HEK293 (cell line): Measurements from ENCODE around the gene PCDH15.

Source experiments
- CTCF ChIA-PET: fragments of 350-600 bp; formaldehyde crosslinking; extraction: SDS; loops from one replicate; lab custom pipeline; 2021; ENCODE audit warnings: antibody characterized with exemption; lab: Yijun Ruan, JAX
- POLR2A ChIA-PET: fragments of 300-600 bp; formaldehyde crosslinking; extraction: SDS; loops from one replicate; lab custom pipeline; 2020; ENCODE audit warnings: antibody characterized with exemption, inconsistent platforms; lab: Yijun Ruan, JAX
- H3K27ac ChIP-seq: fragments of 200-500 bp; sonication (Bioruptor generic); 2 replicates; pipeline ENCODE4 v1.5.1; 2014; ENCODE audit warnings: low read depth, low read length, control low read depth, inconsistent platforms; ENCODE audit errors: extremely low read depth
- H3K36me3 ChIP-seq, 2 experiments: fragments of 200-500 bp in 1 of 2; sonication (Bioruptor generic) in 1 of 2; 1 replicate in 1 of 2; 2 replicates in 1 of 2; pipeline ENCODE4 v1.5.1; 2014 to 2017; ENCODE audit warnings: inconsistent platforms in 2 of 2, low read length in 2 of 2; ENCODE audit not compliant: control insufficient read depth in 2 of 2, insufficient read depth in 1 of 2
- H3K4me1 ChIP-seq: fragments of 200-500 bp; sonication (Bioruptor generic); 2 replicates; pipeline ENCODE4 v1.5.1; 2014; ENCODE audit warnings: mild to moderate bottlenecking, low read length, inconsistent platforms; ENCODE audit not compliant: control insufficient read depth, insufficient read depth
- H3K4me3 ChIP-seq: 2 replicates; pipeline ENCODE4 v1.5.1; 2011; ENCODE audit warnings: low read depth, mild to moderate bottlenecking, control low read depth, low read length, moderate library complexity
- H3K9me3 ChIP-seq: fragments of 200-500 bp; sonication (Bioruptor generic); 2 replicates; pipeline ENCODE4 v1.5.1; 2014; ENCODE audit warnings: low read depth, low read length, inconsistent platforms; ENCODE audit not compliant: control insufficient read depth, insufficient read depth
- FEZF1 ChIP-seq: fragments of 450-650 bp; formaldehyde crosslinking; IDR thresholded peaks from 2 replicates; pipeline ENCODE4 v1.5.1; 2016; ENCODE audit warnings: missing biosample characterization, missing genetic modification characterization
- GFI1B ChIP-seq: fragments of 450-650 bp; formaldehyde crosslinking; IDR thresholded peaks from 2 replicates; pipeline ENCODE4 v1.5.1; 2016; ENCODE audit warnings: missing biosample characterization, missing genetic modification characterization
- KLF9 ChIP-seq: fragments of 450-650 bp; formaldehyde crosslinking; IDR thresholded peaks from 2 replicates; pipeline ENCODE4 v1.5.1; 2016; ENCODE audit warnings: missing biosample characterization, missing genetic modification characterization, low read depth
- RBAK ChIP-seq: fragments of 450-650 bp; formaldehyde crosslinking; IDR thresholded peaks from 2 replicates; pipeline ENCODE4 v1.5.1; 2016; ENCODE audit warnings: missing biosample characterization, missing genetic modification characterization
- TSHZ1 ChIP-seq: fragments of 450-650 bp; formaldehyde crosslinking; IDR thresholded peaks from 2 replicates; pipeline ENCODE4 v1.5.1; 2016; ENCODE audit warnings: missing biosample characterization, missing genetic modification characterization, borderline replicate concordance
- ZNF133 ChIP-seq: fragments of 450-650 bp; formaldehyde crosslinking; IDR thresholded peaks from 2 replicates; pipeline ENCODE4 v1.5.1; 2016; ENCODE audit warnings: missing biosample characterization, missing genetic modification characterization
- ZNF521 ChIP-seq: fragments of 450-650 bp; formaldehyde crosslinking; IDR thresholded peaks from 2 replicates; pipeline ENCODE4 v1.5.1; 2017; ENCODE audit warnings: missing biosample characterization, mild to moderate bottlenecking, missing genetic modification characterization
- ZNF558 ChIP-seq: fragments of 450-650 bp; formaldehyde crosslinking; IDR thresholded peaks from 2 replicates; pipeline ENCODE4 v1.5.1; 2016; ENCODE audit warnings: missing biosample characterization, missing genetic modification characterization
- ZNF580 ChIP-seq: fragments of 450-650 bp; formaldehyde crosslinking; IDR thresholded peaks from 2 replicates; pipeline ENCODE4 v1.5.1; 2016; ENCODE audit warnings: missing biosample characterization, missing genetic modification characterization
- ZNF623 ChIP-seq: fragments of 450-650 bp; formaldehyde crosslinking; IDR thresholded peaks from 2 replicates; pipeline ENCODE4 v1.5.1; 2016; ENCODE audit warnings: missing biosample characterization, missing genetic modification characterization
- ZSCAN16 ChIP-seq: fragments of 450-650 bp; formaldehyde crosslinking; IDR thresholded peaks from 2 replicates; pipeline ENCODE4 v1.5.1; 2016; ENCODE audit warnings: missing biosample characterization, missing genetic modification characterization
- ZSCAN5A ChIP-seq: fragments of 450-650 bp; formaldehyde crosslinking; IDR thresholded peaks from 2 replicates; pipeline ENCODE4 v1.5.1; 2016; ENCODE audit warnings: missing biosample characterization, missing genetic modification characterization
- TF ChIP-seq, protein P1 (sequence below): sonication (generic); formaldehyde crosslinking; IDR thresholded peaks from 2 replicates; pipeline ENCODE4 v1.8.1; 2022; ENCODE audit warnings: mild to moderate bottlenecking, moderate library complexity, missing genetic modification reagents
- TF ChIP-seq, protein P2 (sequence below): fragments of 450-650 bp; formaldehyde crosslinking; conservative IDR thresholded peaks from 2 replicates; pipeline ENCODE4 v1.5.1; 2016; ENCODE audit warnings: low read depth, missing biosample characterization, missing genetic modification characterization
- TF ChIP-seq, protein P3 (sequence below): fragments of 450-650 bp; formaldehyde crosslinking; IDR thresholded peaks from 2 replicates; pipeline ENCODE4 v1.5.1; 2017; ENCODE audit warnings: missing biosample characterization, missing genetic modification characterization

PCDH15 gene

DNA sequence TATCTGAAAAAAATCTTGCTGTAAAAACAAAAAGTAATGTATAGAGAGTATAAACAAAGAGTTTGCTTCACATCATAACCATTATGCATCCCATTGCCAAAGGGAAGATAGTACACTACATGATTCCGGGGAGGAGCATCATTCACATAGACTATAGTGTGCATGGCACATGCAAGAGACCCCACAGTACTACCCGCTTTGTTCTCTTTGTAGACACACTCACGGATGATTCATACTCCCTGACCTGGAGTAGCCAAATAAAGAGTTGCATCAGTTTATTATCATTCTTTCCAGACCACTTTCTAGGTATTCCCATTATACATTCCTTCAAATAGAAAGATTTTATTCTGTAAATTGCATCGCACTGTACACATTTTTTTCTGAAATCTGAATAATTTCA, 356.9 kb downstream of the PCDH15 start (continued):
- TF ChIP-seq, protein P1, sequence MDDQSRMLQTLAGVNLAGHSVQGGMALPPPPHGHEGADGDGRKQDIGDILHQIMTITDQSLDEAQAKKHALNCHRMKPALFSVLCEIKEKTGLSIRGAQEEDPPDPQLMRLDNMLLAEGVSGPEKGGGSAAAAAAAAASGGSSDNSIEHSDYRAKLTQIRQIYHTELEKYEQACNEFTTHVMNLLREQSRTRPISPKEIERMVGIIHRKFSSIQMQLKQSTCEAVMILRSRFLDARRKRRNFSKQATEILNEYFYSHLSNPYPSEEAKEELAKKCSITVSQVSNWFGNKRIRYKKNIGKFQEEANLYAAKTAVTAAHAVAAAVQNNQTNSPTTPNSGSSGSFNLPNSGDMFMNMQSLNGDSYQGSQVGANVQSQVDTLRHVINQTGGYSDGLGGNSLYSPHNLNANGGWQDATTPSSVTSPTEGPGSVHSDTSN (CRISPR knock-in tag), result no peak
- TF ChIP-seq FEZF1 (tag by site-specific recombination) (no peak), RBAK (no peak), ZSCAN16 (no peak), TSHZ1 (tag by site-specific recombination) (no peak)

- Histone ChIP-seq H3K9me3 (no peaks in the 10 kb centered on the region), H3K27ac (no peak overlapping the region), H3K4me3 (no peak overlapping the region), H3K36me3 (no peaks in the 10 kb centered on the region), H3K4me1 (no peaks in the 10 kb centered on the region)
- CTCF ChIA-PET, result no interaction called here
- TF ChIP-seq ZNF623 (tag by site-specific recombination), result no peak
- no peak for TF ChIP-seq ZSCAN5A (tag by site-specific recombination)
- TF ChIP-seq, all 188 proteins: peak for 0
- POLR2A ChIA-PET, result no interaction called here
These were observed 359.8 kb downstream of the PCDH15 start for GRCh38 chr10:54441275-54441674.

DNA sequence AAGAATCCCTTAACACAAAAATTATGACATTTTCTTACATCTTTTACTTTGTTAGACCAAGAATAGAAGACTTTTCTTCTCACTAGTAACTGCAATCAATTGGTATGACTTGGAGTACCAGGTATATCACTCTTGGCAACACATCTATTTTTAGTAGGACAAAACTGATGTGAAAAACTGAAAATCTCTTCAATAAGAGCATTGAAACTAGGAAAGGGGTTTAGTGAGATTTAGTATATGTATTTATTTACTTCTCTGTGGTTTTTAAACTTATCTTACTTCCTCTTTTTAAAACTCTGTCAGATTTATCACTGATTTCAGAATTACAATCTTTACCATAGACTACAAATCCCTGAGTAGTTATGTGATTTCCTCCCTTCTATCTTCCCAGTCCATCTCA, 366.2 kb downstream of the PCDH15 start:
- POLR2A ChIA-PET, result no interaction called here
- Histone ChIP-seq H3K4me3 (no peak overlapping the region), H3K4me1 (no peaks in the 10 kb centered on the region), H3K36me3 (no peaks in the 10 kb centered on the region), H3K27ac (no peak overlapping the region), H3K9me3 (no peaks in the 10 kb centered on the region)
- TF ChIP-seq KLF9 (tag by site-specific recombination), result no peak
- TF ChIP-seq ZNF521 (tag by site-specific recombination), result no peak
- no peak for TF ChIP-seq ZNF580
- TF ChIP-seq, protein P2, sequence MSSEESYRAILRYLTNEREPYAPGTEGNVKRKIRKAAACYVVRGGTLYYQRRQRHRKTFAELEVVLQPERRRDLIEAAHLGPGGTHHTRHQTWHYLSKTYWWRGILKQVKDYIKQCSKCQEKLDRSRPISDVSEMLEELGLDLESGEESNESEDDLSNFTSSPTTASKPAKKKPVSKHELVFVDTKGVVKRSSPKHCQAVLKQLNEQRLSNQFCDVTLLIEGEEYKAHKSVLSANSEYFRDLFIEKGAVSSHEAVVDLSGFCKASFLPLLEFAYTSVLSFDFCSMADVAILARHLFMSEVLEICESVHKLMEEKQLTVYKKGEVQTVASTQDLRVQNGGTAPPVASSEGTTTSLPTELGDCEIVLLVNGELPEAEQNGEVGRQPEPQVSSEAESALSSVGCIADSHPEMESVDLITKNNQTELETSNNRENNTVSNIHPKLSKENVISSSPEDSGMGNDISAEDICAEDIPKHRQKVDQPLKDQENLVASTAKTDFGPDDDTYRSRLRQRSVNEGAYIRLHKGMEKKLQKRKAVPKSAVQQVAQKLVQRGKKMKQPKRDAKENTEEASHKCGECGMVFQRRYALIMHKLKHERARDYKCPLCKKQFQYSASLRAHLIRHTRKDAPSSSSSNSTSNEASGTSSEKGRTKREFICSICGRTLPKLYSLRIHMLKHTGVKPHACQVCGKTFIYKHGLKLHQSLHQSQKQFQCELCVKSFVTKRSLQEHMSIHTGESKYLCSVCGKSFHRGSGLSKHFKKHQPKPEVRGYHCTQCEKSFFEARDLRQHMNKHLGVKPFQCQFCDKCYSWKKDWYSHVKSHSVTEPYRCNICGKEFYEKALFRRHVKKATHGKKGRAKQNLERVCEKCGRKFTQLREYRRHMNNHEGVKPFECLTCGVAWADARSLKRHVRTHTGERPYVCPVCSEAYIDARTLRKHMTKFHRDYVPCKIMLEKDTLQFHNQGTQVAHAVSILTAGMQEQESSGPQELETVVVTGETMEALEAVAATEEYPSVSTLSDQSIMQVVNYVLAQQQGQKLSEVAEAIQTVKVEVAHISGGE (tag by site-specific recombination), result no peak
- no peak for TF ChIP-seq ZNF558 (tag by site-specific recombination)
- TF ChIP-seq ZNF133 (tag by site-specific recombination), result no peak
- TF ChIP-seq GFI1B, result no peak
- TF ChIP-seq, protein P3, sequence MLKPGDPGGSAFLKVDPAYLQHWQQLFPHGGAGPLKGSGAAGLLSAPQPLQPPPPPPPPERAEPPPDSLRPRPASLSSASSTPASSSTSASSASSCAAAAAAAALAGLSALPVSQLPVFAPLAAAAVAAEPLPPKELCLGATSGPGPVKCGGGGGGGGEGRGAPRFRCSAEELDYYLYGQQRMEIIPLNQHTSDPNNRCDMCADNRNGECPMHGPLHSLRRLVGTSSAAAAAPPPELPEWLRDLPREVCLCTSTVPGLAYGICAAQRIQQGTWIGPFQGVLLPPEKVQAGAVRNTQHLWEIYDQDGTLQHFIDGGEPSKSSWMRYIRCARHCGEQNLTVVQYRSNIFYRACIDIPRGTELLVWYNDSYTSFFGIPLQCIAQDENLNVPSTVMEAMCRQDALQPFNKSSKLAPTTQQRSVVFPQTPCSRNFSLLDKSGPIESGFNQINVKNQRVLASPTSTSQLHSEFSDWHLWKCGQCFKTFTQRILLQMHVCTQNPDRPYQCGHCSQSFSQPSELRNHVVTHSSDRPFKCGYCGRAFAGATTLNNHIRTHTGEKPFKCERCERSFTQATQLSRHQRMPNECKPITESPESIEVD, result no peak
- CTCF ChIA-PET, result no interaction called here
